ENCODE data around the gene DOCK8.
A peak's percentile ranks its signal among the peaks of the same experiment; 100 is the strongest.
"Not testable (repeated sequence)": the region's sequence is repeated elsewhere in the genome, so short reads cannot be mapped to it uniquely, and the experiment has no call there.

The DOCK8 gene

GRCh38 chr9:214648-215493 lies at the start of gene DOCK8:
Gene DOCK8 (plus strand): TSS chr9:214865. CDS start chr9:214977, 112 bp downstream.
- peaks cover 0 to 3% of the 10 kb centered on the region in 2 donors for H3K36me3 Mint-ChIP-seq
- H3K27ac Mint-ChIP-seq, result peak within 1 kb of the TSS; percentile 94
- ATAC-seq (replicated peaks) (peak; percentile 86 to 87), DNase-seq (peak; percentile 77)
- peak within 1 kb of the TSS; percentile 87 to 89 for H3K4me3 Mint-ChIP-seq
- H3K4me1 Mint-ChIP-seq, result peaks cover 15 to 25% of the 10 kb centered on the region in 2 donors
- no peaks in the 10 kb centered on the region for H3K27me3 Mint-ChIP-seq
- H3K9me3 Mint-ChIP-seq, result no peaks in the 10 kb centered on the region

- not testable (repeated sequence) for H3K27ac Mint-ChIP-seq; DNase-seq; H3K36me3 Mint-ChIP-seq; H3K4me1 Mint-ChIP-seq; ATAC-seq (replicated peaks); H3K27me3 Mint-ChIP-seq; H3K4me3 Mint-ChIP-seq; H3K9me3 Mint-ChIP-seq
Observed at GRCh38 chr9:169757-170156, 44.9 kb upstream of the DOCK8 start.

GRCh38 chr9:178140-178825 lies 36.4 kb upstream of the DOCK8 start:
- Mint-ChIP-seq H3K4me3 (peak overlapping the region; percentile 80 to 81), H3K27ac (peak overlapping the region; percentile 93)
- not testable (repeated sequence) for H3K4me1 Mint-ChIP-seq; H3K27me3 Mint-ChIP-seq; H3K9me3 Mint-ChIP-seq; DNase-seq; H3K36me3 Mint-ChIP-seq; ATAC-seq (replicated peaks)

GRCh38 chr9:178970-179383 lies 35.7 kb upstream of the DOCK8 start, which contains the start of gene ZNG1A:
Gene ZNG1A (minus strand): TSS chr9:179056. CDS start chr9:178969, 87 bp downstream.
- peak within 1 kb of the TSS; percentile 80 to 81 for H3K4me3 Mint-ChIP-seq
- H3K4me1 Mint-ChIP-seq; H3K36me3 Mint-ChIP-seq; DNase-seq; H3K9me3 Mint-ChIP-seq; ATAC-seq (replicated peaks); H3K27me3 Mint-ChIP-seq: not testable (repeated sequence)
- peak within 1 kb of the TSS; percentile 93 for H3K27ac Mint-ChIP-seq

GRCh38 chr9:199601-200000 lies 15.1 kb upstream of the DOCK8 start:
- not testable (repeated sequence) for H3K4me3 Mint-ChIP-seq; ATAC-seq (replicated peaks); DNase-seq; H3K27ac Mint-ChIP-seq; H3K9me3 Mint-ChIP-seq; H3K27me3 Mint-ChIP-seq; H3K36me3 Mint-ChIP-seq; H3K4me1 Mint-ChIP-seq

GRCh38 chr9:206481-206880 lies 8.2 kb upstream of the DOCK8 start:
- no peak overlapping the region for H3K4me3 Mint-ChIP-seq
- no peaks in the 10 kb centered on the region for H3K36me3 Mint-ChIP-seq
- H3K27me3 Mint-ChIP-seq, result no peaks in the 10 kb centered on the region
- H3K27ac Mint-ChIP-seq, result no peak overlapping the region
- ATAC-seq (replicated peaks), result no peak
- peaks cover 0 to 4% of the 10 kb centered on the region in 2 donors for H3K4me1 Mint-ChIP-seq
- no peaks in the 10 kb centered on the region for H3K9me3 Mint-ChIP-seq
- DNase-seq, result no peak

GRCh38 chr9:209143-209758 lies 5.4 kb upstream of the DOCK8 start:
- DNase-seq (no peak), ATAC-seq (replicated peaks) (no peak)
- H3K4me3 Mint-ChIP-seq, result no peak overlapping the region
- H3K36me3 Mint-ChIP-seq, result no peaks in the 10 kb centered on the region
- no peak overlapping the region for H3K27ac Mint-ChIP-seq
- H3K27me3 Mint-ChIP-seq, result no peaks in the 10 kb centered on the region
- H3K9me3 Mint-ChIP-seq, result no peaks in the 10 kb centered on the region
- H3K4me1 Mint-ChIP-seq, result peaks cover 0 to 4% of the 10 kb centered on the region in 2 donors

GRCh38 chr9:211036-211435 lies 3.6 kb upstream of the DOCK8 start:
- H3K4me1 Mint-ChIP-seq, result peaks cover 3 to 5% of the 10 kb centered on the region in 2 donors
- no peak for ATAC-seq (replicated peaks)
- H3K4me3 Mint-ChIP-seq, result no peak overlapping the region
- H3K27ac Mint-ChIP-seq, result no peak overlapping the region
- no peak for DNase-seq
- no peaks in the 10 kb centered on the region for H3K27me3 Mint-ChIP-seq
- H3K36me3 Mint-ChIP-seq, result no peaks in the 10 kb centered on the region
- no peaks in the 10 kb centered on the region for H3K9me3 Mint-ChIP-seq

- Mint-ChIP-seq H3K4me3 (no peak overlapping the region), H3K9me3 (no peaks in the 10 kb centered on the region), H3K27ac (no peak overlapping the region), H3K36me3 (no peaks in the 10 kb centered on the region), H3K27me3 (no peaks in the 10 kb centered on the region), H3K4me1 (peaks cover 7 to 8% of the 10 kb centered on the region in 2 donors)
- ATAC-seq (replicated peaks), result no peak
- DNase-seq, result no peak
Observed at GRCh38 chr9:211557-211956, 3.1 kb upstream of the DOCK8 start.

- H3K27me3 Mint-ChIP-seq, result no peaks in the 10 kb centered on the region
- no peak overlapping the region for H3K27ac Mint-ChIP-seq
- H3K9me3 Mint-ChIP-seq, result no peaks in the 10 kb centered on the region
- DNase-seq, result no peak
- peaks cover 12 to 16% of the 10 kb centered on the region in 2 donors for H3K4me1 Mint-ChIP-seq
- no peak overlapping the region for H3K4me3 Mint-ChIP-seq
- no peak for ATAC-seq (replicated peaks)
- peaks cover 0 to 3% of the 10 kb centered on the region in 2 donors for H3K36me3 Mint-ChIP-seq
Observed at GRCh38 chr9:212297-212696, 2.4 kb upstream of the DOCK8 start.

GRCh38 chr9:213901-214300 lies 764 bp upstream of the DOCK8 start:
- peaks cover 14 to 20% of the 10 kb centered on the region in 2 donors for H3K4me1 Mint-ChIP-seq
- not testable (repeated sequence) for ATAC-seq (replicated peaks); H3K9me3 Mint-ChIP-seq; H3K27me3 Mint-ChIP-seq; DNase-seq; H3K36me3 Mint-ChIP-seq; H3K27ac Mint-ChIP-seq
- H3K4me3 Mint-ChIP-seq, result peak overlapping the region; percentile 87 to 89

- DNase-seq (no peak), ATAC-seq (replicated peaks) (no peak)
- H3K4me1 Mint-ChIP-seq, result peaks cover 14 to 20% of the 10 kb centered on the region in 2 donors
- no peaks in the 10 kb centered on the region for H3K27me3 Mint-ChIP-seq
- H3K4me3 Mint-ChIP-seq, result peak overlapping the region; percentile 87 to 89
- peaks cover 0 to 3% of the 10 kb centered on the region in 2 donors for H3K36me3 Mint-ChIP-seq
- H3K27ac Mint-ChIP-seq, result no peak overlapping the region
- no peaks in the 10 kb centered on the region for H3K9me3 Mint-ChIP-seq
Observed at GRCh38 chr9:214351-214647, 366 bp upstream of the DOCK8 start.

- Mint-ChIP-seq H3K27ac (peak overlapping the region; percentile 82), H3K4me1 (peaks cover 15 to 31% of the 10 kb centered on the region in 2 donors), H3K9me3 (no peaks in the 10 kb centered on the region), H3K36me3 (peaks cover 0 to 3% of the 10 kb centered on the region in 2 donors), H3K27me3 (no peaks in the 10 kb centered on the region), H3K4me3 (peak overlapping the region; percentile 86 to 89)
- ATAC-seq (replicated peaks) (no peak), DNase-seq (no peak)
Observed at GRCh38 chr9:215631-216155, 1.0 kb downstream of the DOCK8 start.

GRCh38 chr9:216866-217265 lies 2.2 kb downstream of the DOCK8 start:
- Mint-ChIP-seq H3K9me3 (no peaks in the 10 kb centered on the region), H3K4me1 (peaks cover 17 to 32% of the 10 kb centered on the region in 2 donors), H3K27ac (no peak overlapping the region), H3K27me3 (no peaks in the 10 kb centered on the region), H3K4me3 (peak overlapping the region in 1 of 2 donors; percentile 15), H3K36me3 (peaks cover 0 to 3% of the 10 kb centered on the region in 2 donors)
- DNase-seq (no peak), ATAC-seq (replicated peaks) (no peak)

Data from stimulated activated naive B cell treated with anti-CD40 and anti-IgM and Interleukin-4, amounts not matched to agents 10 μg/mL and 1 μg/mL and 100 μg/mL, for 72 hours (primary cell).